ENCODE measurements around the gene PHLDB1. TPM values are rescaled to one million over a fixed set of nuclear protein-coding genes. Genes with fewer than 3 reads are reported as not detected.
A peak's percentile ranks its signal among the peaks of the same experiment; 100 is the strongest.
"Not testable (repeated sequence)": the region's sequence is repeated elsewhere in the genome, so short reads cannot be mapped to it uniquely, and the experiment has no call there.

Gene PHLDB1
- total RNA-seq, 1 donor from 2014 or later: 45.4 TPM

- DNase-seq (ENCODE audit: low spot score): peak; percentile 93
- H3K4me3 Mint-ChIP-seq (ENCODE audit: unreplicated experiment): peak overlapping the region; percentile 86
Measured at GRCh38 chr11:118610773-118611432, 3.5 kb downstream of the PHLDB1 start.

GRCh38 chr11:118611433-118611795, 4.0 kb downstream of the PHLDB1 start:
- DNase-seq (ENCODE audit: low spot score); H3K9me3 Mint-ChIP-seq (ENCODE audit: unreplicated experiment): not testable (repeated sequence)
- peaks cover 20% of the 10 kb centered on the region for H3K27me3 Mint-ChIP-seq (ENCODE audit: unreplicated experiment)
- H3K4me3 Mint-ChIP-seq (ENCODE audit: unreplicated experiment): peak overlapping the region; percentile 86
- peak overlapping the region; percentile 58 for H3K27ac Mint-ChIP-seq (ENCODE audit: unreplicated experiment)
- H3K4me1 Mint-ChIP-seq (ENCODE audit: unreplicated experiment): peaks cover 25% of the 10 kb centered on the region
- H3K36me3 Mint-ChIP-seq (ENCODE audit: low read depth, unreplicated experiment): peaks cover 22% of the 10 kb centered on the region

More at GRCh38 chr11:118610773-118611432, 3.5 kb downstream of the PHLDB1 start:
- H3K36me3 Mint-ChIP-seq (ENCODE audit: low read depth, unreplicated experiment): peaks cover 20% of the 10 kb centered on the region
- no peaks in the 10 kb centered on the region for H3K9me3 Mint-ChIP-seq (ENCODE audit: unreplicated experiment)
- TF ChIP-seq CTCF (IDR thresholded peaks at IDR 0.05; ENCODE audit: unreplicated experiment): peak; percentile 89
- peaks cover 26% of the 10 kb centered on the region for H3K4me1 Mint-ChIP-seq (ENCODE audit: unreplicated experiment)
- peaks cover 19% of the 10 kb centered on the region for H3K27me3 Mint-ChIP-seq (ENCODE audit: unreplicated experiment)
- H3K27ac Mint-ChIP-seq (ENCODE audit: unreplicated experiment): peak overlapping the region; percentile 58

GRCh38 chr11:118612378-118612777, 5.0 kb downstream of the PHLDB1 start:
- Mint-ChIP-seq H3K36me3 (ENCODE audit: low read depth, unreplicated experiment) (peaks cover 23% of the 10 kb centered on the region), H3K4me3 (ENCODE audit: unreplicated experiment) (no peak overlapping the region), H3K4me1 (ENCODE audit: unreplicated experiment) (peaks cover 27% of the 10 kb centered on the region), H3K27ac (ENCODE audit: unreplicated experiment) (peak overlapping the region; percentile 53), H3K27me3 (ENCODE audit: unreplicated experiment) (peaks cover 18% of the 10 kb centered on the region), H3K9me3 (ENCODE audit: unreplicated experiment) (no peaks in the 10 kb centered on the region)
- TF ChIP-seq CTCF (IDR thresholded peaks at IDR 0.05; ENCODE audit: unreplicated experiment): no peak
- no peak for DNase-seq (ENCODE audit: low spot score)

GRCh38 chr11:118614511-118614910, 7.1 kb downstream of the PHLDB1 start:
- Mint-ChIP-seq H3K27me3 (ENCODE audit: unreplicated experiment) (peaks cover 15% of the 10 kb centered on the region), H3K27ac (ENCODE audit: unreplicated experiment) (no peak overlapping the region), H3K9me3 (ENCODE audit: unreplicated experiment) (no peaks in the 10 kb centered on the region), H3K4me1 (ENCODE audit: unreplicated experiment) (peaks cover 27% of the 10 kb centered on the region), H3K4me3 (ENCODE audit: unreplicated experiment) (peak overlapping the region; percentile 31), H3K36me3 (ENCODE audit: low read depth, unreplicated experiment) (peaks cover 23% of the 10 kb centered on the region)
- no peak for DNase-seq (ENCODE audit: low spot score)
- TF ChIP-seq CTCF (IDR thresholded peaks at IDR 0.05; ENCODE audit: unreplicated experiment): no peak

GRCh38 chr11:118615282-118615975, 8.0 kb downstream of the PHLDB1 start:
- Mint-ChIP-seq H3K4me3 (ENCODE audit: unreplicated experiment) (no peak overlapping the region), H3K9me3 (ENCODE audit: unreplicated experiment) (no peaks in the 10 kb centered on the region), H3K27me3 (ENCODE audit: unreplicated experiment) (peaks cover 19% of the 10 kb centered on the region), H3K4me1 (ENCODE audit: unreplicated experiment) (peaks cover 31% of the 10 kb centered on the region), H3K36me3 (ENCODE audit: low read depth, unreplicated experiment) (peaks cover 27% of the 10 kb centered on the region), H3K27ac (ENCODE audit: unreplicated experiment) (no peak overlapping the region)
- no peak for DNase-seq (ENCODE audit: low spot score)
- no peak for TF ChIP-seq CTCF (IDR thresholded peaks at IDR 0.05; ENCODE audit: unreplicated experiment)
